Fibroblast of skin of left biceps (primary cell): Measurements from ENCODE around the gene ACSM6.

Experiments used
- DNase-seq, 2 experiments: peaks; one replicate each; pipeline ENCODE4 v3.0.0-alpha.2; 2013; ENCODE audit warnings: low read depth in 2 of 2

The ACSM6 gene

DNA sequence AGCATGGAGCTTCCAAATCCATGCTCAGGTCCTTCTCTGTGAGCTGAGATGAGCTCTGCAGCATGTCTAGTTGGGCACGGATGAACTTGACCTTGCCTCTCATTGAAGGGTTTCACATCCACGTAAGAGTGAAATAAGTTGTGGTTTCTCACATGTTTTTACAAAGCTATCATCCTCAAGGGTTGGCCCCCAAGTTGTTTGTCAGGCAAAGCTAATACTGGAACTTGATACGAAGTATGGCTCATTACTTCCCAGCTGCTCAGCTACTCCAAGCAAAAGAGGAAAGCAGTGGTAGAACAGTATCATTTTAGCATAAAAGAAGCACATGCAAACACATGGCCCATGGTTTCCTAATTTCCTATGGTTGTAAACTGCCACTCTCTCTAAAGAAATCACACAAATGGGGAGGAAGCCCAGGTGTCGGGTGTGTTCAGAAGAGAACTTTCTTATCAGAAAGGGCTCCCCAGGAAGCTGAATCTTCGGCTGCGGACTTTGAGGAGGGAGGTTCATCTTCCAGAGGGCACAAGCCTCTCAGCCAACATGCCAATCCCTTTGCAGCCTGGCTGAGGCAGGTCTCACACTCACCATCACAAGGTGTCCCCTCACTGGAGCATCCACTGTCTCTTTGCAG is 51.5 kb downstream of the ACSM6 start:
- DNase-seq, result no peak

DNA sequence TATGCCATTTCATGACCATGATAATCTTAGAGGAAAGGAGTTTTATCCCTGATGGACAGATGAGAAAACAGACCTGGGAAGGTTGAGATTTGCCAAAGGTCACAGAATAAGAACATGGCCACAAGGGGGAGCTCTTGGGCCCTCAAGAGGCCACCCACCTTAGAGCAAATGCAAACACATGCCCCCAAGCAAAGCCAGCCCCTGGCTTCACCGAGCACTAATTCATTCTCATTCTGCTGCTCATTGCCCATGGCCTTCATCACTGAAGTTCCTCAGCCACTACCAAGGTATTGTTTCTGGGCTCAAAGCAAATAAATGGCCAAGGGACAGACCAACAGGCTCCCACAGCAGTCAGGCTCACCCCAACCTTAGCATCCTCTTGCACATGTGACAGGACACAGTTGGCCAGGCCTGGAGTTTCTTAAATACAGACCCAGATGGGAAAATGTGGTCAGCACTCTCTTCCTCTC is 52.6 kb downstream of the ACSM6 start:
- DNase-seq, result no peak

GRCh38 chr10:95247200-95247880 is 53.3 kb downstream of the ACSM6 start:
- peak; percentile 83 to 85 for DNase-seq

DNA sequence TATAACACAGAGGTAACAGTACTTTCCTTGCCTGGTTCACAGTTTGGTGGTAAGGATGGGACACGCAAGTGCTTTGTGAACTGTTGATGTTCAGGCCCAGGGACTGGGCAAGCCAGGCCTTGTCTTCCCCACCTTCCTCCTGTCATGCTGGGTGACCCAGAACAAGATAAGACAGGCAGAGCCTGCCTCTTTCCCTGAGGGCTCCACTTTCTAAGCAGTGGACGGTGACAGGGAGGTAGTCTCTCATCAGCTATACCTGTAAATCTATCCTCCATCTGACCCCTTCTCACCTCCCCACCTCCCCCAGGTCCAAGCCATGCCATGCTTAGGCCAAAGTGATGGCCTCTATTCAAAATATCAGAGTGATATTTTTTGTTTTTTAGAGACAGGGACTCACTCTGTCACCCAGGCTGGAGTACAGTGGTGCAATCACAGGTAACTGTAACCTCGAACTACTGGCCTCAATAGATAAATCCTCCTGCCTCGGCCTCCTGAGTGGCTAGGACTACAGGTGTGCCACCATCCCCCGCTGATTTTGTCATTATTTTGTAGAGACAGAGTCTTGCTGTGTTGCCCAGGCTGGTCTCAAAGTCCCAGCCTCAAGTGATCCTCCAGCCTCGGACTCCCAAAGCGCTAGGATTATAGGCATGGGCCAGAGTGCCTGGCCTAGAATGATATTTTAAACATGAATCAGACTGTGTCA is 54.0 kb downstream of the ACSM6 start:
- DNase-seq, result no peak

- DNase-seq, result no peak
Measured at GRCh38 chr10:95248989-95249388, 55.0 kb downstream of the ACSM6 start.

GRCh38 chr10:95249467-95249866 is 55.4 kb downstream of the ACSM6 start:
- no peak for DNase-seq

- DNase-seq, result no peak
Measured at GRCh38 chr10:95250856-95251255, 56.8 kb downstream of the ACSM6 start.

DNA sequence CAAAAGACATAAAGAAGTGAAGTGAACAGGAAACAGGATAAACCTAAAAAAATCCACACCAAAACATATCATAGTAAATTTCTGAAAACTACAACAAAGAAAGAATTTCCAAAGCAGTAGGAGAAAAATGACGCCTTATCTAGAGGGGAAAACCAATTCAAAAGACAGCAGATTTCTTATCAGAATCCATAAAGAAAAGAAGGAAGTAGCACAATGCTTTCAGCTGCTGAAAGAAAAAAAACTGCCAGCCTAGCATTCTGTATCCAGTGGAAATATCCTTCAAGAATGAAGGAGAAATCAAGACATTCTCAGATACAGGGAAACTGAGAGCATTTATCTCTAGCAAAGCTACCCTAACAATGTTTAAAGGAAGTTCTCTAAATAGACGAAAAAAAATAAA is 59.0 kb downstream of the ACSM6 start:
- no peak for DNase-seq

DNA sequence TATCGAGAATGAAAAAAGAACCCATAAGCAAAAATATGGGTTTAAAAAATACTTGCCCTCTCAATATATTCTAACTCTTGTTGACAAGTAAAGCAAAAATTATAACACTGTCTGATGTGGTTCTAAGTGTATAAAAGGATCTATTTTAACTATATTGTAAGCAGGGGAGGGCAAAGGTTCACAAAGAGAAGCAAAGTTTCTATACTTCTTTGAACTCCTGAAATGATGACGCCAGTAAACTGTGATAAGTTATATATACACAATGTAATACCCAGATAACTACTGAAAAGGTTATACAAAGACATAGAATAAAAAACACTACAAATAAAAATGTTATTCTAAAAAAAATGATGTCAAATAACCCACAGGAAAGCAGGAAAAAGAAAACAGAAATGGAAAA is 59.6 kb downstream of the ACSM6 start:
- DNase-seq, result no peak

DNA sequence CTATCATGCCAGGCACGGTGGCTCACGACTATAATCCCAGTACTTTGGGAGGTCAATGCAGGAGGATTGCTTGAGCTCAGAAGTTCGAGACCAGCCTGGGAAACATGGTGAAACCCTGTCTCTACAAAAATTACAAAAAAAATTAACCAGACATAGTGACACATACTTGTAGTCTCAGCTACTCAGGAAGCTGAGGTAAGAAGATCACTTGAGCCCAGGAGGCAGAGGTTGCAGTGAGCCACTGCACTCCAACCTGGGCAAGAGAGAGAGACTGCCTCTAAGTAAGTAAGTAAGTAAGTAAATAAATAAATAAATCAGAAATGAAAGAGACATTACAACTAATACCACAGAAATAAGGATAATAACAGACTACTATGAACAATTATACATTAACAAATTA is 60.6 kb downstream of the ACSM6 start:
- no peak for DNase-seq

DNA sequence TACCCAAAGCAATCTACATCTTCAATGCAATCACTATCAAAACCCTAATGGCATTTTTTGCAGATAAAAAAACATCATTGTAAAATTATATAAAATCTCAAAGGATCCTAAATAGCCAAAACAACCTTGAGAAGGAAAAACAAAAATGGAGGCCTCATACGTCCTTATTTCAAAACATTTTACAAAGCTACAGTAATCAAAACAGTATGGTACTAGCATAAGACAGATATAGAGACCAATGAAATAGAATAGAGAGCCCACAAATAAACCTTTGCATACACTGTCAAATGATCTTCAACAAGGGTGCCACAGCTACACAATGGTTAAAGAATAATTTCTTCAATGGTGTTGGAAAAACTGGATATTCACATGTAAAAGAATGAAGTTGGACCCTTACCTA is 62.2 kb downstream of the ACSM6 start:
- no peak for DNase-seq

DNA sequence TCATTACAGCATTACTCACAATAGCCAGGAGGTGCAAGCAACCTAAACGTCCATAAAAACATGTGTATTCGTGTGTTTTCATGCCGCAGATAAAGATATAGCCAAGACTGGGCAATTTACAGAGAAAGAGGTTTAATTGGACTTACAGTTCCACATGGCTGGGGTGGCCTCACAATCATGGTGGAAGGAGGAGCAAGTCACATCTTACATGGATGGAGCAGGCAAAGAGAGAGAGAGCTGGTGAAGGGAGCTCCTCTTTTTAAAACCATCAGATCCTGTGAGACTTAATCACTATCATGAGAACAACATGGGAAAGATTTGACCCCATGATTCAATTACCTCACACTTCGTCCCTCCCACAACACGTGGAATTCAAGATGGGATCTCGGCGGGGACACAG is 63.8 kb downstream of the ACSM6 start:
- DNase-seq, result no peak

GRCh38 chr10:95260397-95260881 is 66.4 kb downstream of the ACSM6 start:
- no peak for DNase-seq

- no peak for DNase-seq
Measured at GRCh38 chr10:95260909-95261552, 67.0 kb downstream of the ACSM6 start.

GRCh38 chr10:95261926-95262325 is 67.9 kb downstream of the ACSM6 start:
- DNase-seq, result no peak

GRCh38 chr10:95262763-95263518 is 68.9 kb downstream of the ACSM6 start:
- no peak for DNase-seq

GRCh38 chr10:95263864-95264226 is 69.8 kb downstream of the ACSM6 start:
- DNase-seq, result no peak

- no peak for DNase-seq
Measured at GRCh38 chr10:95264227-95265051, 70.4 kb downstream of the ACSM6 start.

- DNase-seq, result no peak
Measured at GRCh38 chr10:95265572-95265971, 71.5 kb downstream of the ACSM6 start.

DNA sequence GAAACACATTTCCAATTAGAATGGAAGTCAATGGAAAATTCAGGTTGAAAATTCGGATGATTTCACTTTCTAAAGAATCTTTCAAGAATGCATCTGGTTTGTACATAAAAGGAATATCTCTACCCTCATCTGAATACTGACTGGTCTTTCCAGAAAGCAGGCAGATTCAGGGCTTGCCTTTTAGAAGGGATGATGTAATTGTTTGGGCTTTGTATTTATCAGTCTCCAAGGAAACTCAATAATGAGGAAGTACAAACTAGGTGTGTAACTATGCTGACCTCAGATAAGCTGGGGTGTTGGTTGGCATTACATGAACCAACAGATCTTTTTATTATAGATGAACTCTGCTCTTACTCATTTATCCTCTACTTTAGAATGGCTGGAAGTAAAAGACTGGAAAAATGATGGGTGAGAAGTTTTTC is 72.6 kb downstream of the ACSM6 start:
- no peak for DNase-seq

- DNase-seq, result no peak
Measured at GRCh38 chr10:95267251-95267650, 73.2 kb downstream of the ACSM6 start.
